Gastroesophageal sphincter (tissue), 4 donors: ENCODE measurements around the gene TBL1XR1. TPM values are rescaled to one million over a fixed set of nuclear protein-coding genes. Genes with fewer than 3 reads are reported as not detected.

Source experiments
- ATAC-seq: fragments of 150-250 bp; one replicate; pipeline ENCODE4 v1.9.1; 2016; ENCODE audit warnings: mild to moderate bottlenecking, moderate library complexity
- H3K27ac ChIP-seq, 4 donors: fragments of 200-600 bp; sonication (generic) in 3 of 4; 1 replicate in 3 of 4; 2 replicates in 1 of 4; pipeline ENCODE4 v1.5.1; 2016 to 2019
- H3K27me3 ChIP-seq: fragments of 200-600 bp; sonication (generic); one replicate; pipeline ENCODE4 v1.5.1; 2019
- H3K36me3 ChIP-seq, 2 donors: fragments of 200-600 bp; sonication (generic); one replicate each; pipeline ENCODE4 v1.5.1; 2019; ENCODE audit warnings: control low read depth in 1 of 2
- H3K4me1 ChIP-seq, 3 donors: fragments of 200-600 bp; sonication (generic); 1 replicate in 2 of 3; 2 replicates in 1 of 3; pipeline ENCODE4 v1.5.1; 2016 to 2019; ENCODE audit warnings: control low read depth in 2 of 3
- H3K4me3 ChIP-seq, 2 donors: fragments of 200-600 bp; sonication (generic); one replicate each; pipeline ENCODE4 v1.5.1; 2019; ENCODE audit warnings: mild to moderate bottlenecking in 1 of 2, moderate library complexity in 1 of 2
- H3K9me3 ChIP-seq, 3 donors: fragments of 200-600 bp; sonication (generic); one replicate each; pipeline ENCODE4 v1.5.1; 2017 to 2019; ENCODE audit warnings: control low read depth in 2 of 3
- CTCF ChIP-seq, 4 experiments: fragments of 200-600 bp in 2 of 4; fragments of 450-650 bp in 2 of 4; sonication (generic) in 1 of 4; IDR thresholded peaks; one replicate each; pipeline ENCODE4 v1.5.1; 2017 to 2019; ENCODE audit warnings: antibody characterized with exemption in 4 of 4, mild to moderate bottlenecking in 2 of 4, moderate library complexity in 2 of 4
- EP300 ChIP-seq: sonication (generic); formaldehyde crosslinking; IDR thresholded peaks from one replicate; pipeline ENCODE4 v1.6.1; 2017; ENCODE audit warnings: antibody characterized with exemption, mild to moderate bottlenecking
- POLR2A ChIP-seq, 2 donors: fragments of 450-650 bp; IDR thresholded peaks; one replicate each; pipeline ENCODE4 v1.6.1; 2017; ENCODE audit warnings: antibody characterized with exemption in 2 of 2, mild to moderate bottlenecking in 2 of 2, moderate library complexity in 1 of 2
- POLR2AphosphoS5 ChIP-seq: sonication (generic); formaldehyde crosslinking; IDR thresholded peaks from one replicate; pipeline ENCODE4 v1.6.1; 2017; ENCODE audit warnings: antibody characterized with exemption
- WGBS, 2 donors: methylation state at CpG; one replicate each; pipeline ENCODE4 v1.1.5; 2018; ENCODE audit warnings: low coverage in 1 of 2; 5-methylcytosine and 5-hydroxymethylcytosine counted together
- small RNA-seq, 4 donors: library from RNA; depleted of rRNA; stranded (forward); fragments of <200 nt; gene quantifications; one replicate each; pipeline ENCODE3, GENCODE V24; 2016
- total RNA-seq, 4 donors: library from RNA; depleted of rRNA; stranded (reverse); fragments of >200 nt; gene quantifications; one replicate each; pipeline ENCODE4 v1.1.0, GENCODE V29; 2016

The TBL1XR1 gene
- total RNA-seq, 4 donors from 2014 or later = 91.1 to 126 (median 97.4) TPM

- no peaks in the 10 kb centered on the region for H3K9me3 ChIP-seq
- no peak for TF ChIP-seq POLR2AphosphoS5
- no peak for TF ChIP-seq EP300
- TF ChIP-seq POLR2A (IDR thresholded peaks at IDR 0.05) = no peak
- TF ChIP-seq CTCF (IDR thresholded peaks at IDR 0.05) = no peak
- no peak for ATAC-seq
- 95 to 96% methylated on average over 4 to 5 of the region's 5 CpGs for WGBS, 2 donors
- H3K27me3 ChIP-seq = no peaks in the 10 kb centered on the region
- no peaks in the 10 kb centered on the region for H3K4me1 ChIP-seq
- H3K4me3 ChIP-seq = no peak overlapping the region
- H3K27ac ChIP-seq = no peak overlapping the region
- no peaks in the 10 kb centered on the region for H3K36me3 ChIP-seq
These were observed 225.6 kb downstream of the TBL1XR1 start for GRCh38 chr3:176971613-176972174.

GRCh38 chr3:176970770-176971169, 226.5 kb downstream of the TBL1XR1 start:
- Histone ChIP-seq H3K27me3 (no peaks in the 10 kb centered on the region), H3K4me3 (no peak overlapping the region), H3K36me3 (no peaks in the 10 kb centered on the region), H3K9me3 (no peaks in the 10 kb centered on the region), H3K27ac (no peak overlapping the region), H3K4me1 (no peaks in the 10 kb centered on the region)
- TF ChIP-seq CTCF (IDR thresholded peaks at IDR 0.05) = no peak
- no peak for TF ChIP-seq POLR2AphosphoS5
- TF ChIP-seq EP300 = no peak
- no peak for TF ChIP-seq POLR2A (IDR thresholded peaks at IDR 0.05)
- WGBS, 2 donors = 96 to 100% methylated on average over 3 of the region's 3 CpGs
- ATAC-seq = no peak

GRCh38 chr3:176969506-176969905, 227.8 kb downstream of the TBL1XR1 start:
- Histone ChIP-seq H3K27ac (no peak overlapping the region), H3K4me1 (no peaks in the 10 kb centered on the region), H3K36me3 (no peaks in the 10 kb centered on the region), H3K9me3 (no peaks in the 10 kb centered on the region), H3K4me3 (no peak overlapping the region), H3K27me3 (no peaks in the 10 kb centered on the region)
- ATAC-seq = no peak
- 50 to 88% methylated on average over 1 of the region's 1 CpG for WGBS, 2 donors
- TF ChIP-seq POLR2A (IDR thresholded peaks at IDR 0.05) = no peak
- no peak for TF ChIP-seq CTCF (IDR thresholded peaks at IDR 0.05)
- no peak for TF ChIP-seq POLR2AphosphoS5
- TF ChIP-seq EP300 = no peak

Small RNA genes within 50 kb of the gene (small RNA-seq; reads per million reads assigned to genes)
- gene RF00019 (0 reads per million in 4 donors), gene RNU6-681P (0 reads per million in 4 donors)
